Measurements from ENCODE around the gene PROM2.

GRCh38 chr2:95323347-95324155 is 49.3 kb downstream of the PROM2 start:
- TF ChIP-seq CTCF (IDR thresholded peaks at IDR 0.05) (peak; percentile 42 to 74 (median 66)), POLR2A (IDR thresholded peaks at IDR 0.05) (no peak)
